Mesenchymal stem cell (in vitro differentiated cells and primary cell): ENCODE data around the gene BTRC.
"Not testable (repeated sequence)": the region's sequence is repeated elsewhere in the genome, so short reads cannot be mapped to it uniquely, and the experiment has no call there.

Experiments used
- DNase-seq: peaks from one replicate; pipeline ENCODE4 v3.0.0-alpha.2; 2013
- H2AFZ ChIP-seq: one replicate; pipeline ENCODE4 v1.6.1; 2013; ENCODE audit warnings: low read depth, mild to moderate bottlenecking, control low read depth, inconsistent platforms, low read length, moderate library complexity
- H2AK5ac ChIP-seq: 2 replicates; pipeline ENCODE4 v1.6.1; 2013; ENCODE audit warnings: low read length, moderate library complexity, mild to moderate bottlenecking, inconsistent platforms; ENCODE audit not compliant: severe bottlenecking
- H2BK120ac ChIP-seq: one replicate; pipeline ENCODE4 v1.6.1; 2013; ENCODE audit warnings: low read depth, mild to moderate bottlenecking, inconsistent platforms, low read length, moderate library complexity
- H2BK12ac ChIP-seq, 2 experiments: one replicate each; pipeline ENCODE4 v1.6.1; 2013; ENCODE audit warnings: inconsistent platforms in 2 of 2, low read length in 2 of 2, mild to moderate bottlenecking in 2 of 2, moderate library complexity in 2 of 2, control low read depth in 1 of 2
- H2BK15ac ChIP-seq: one replicate; pipeline ENCODE4 v1.6.1; 2013; ENCODE audit warnings: mild to moderate bottlenecking, low read depth, inconsistent platforms; ENCODE audit not compliant: poor library complexity, severe bottlenecking
- H2BK5ac ChIP-seq: 2 replicates; pipeline ENCODE4 v1.6.1; 2013; ENCODE audit warnings: low read depth, mild to moderate bottlenecking, low read length, control low read depth, inconsistent platforms; ENCODE audit not compliant: poor library complexity, severe bottlenecking
- H3K14ac ChIP-seq, 2 experiments: one replicate each; pipeline ENCODE4 v1.6.1; 2013; ENCODE audit warnings: inconsistent platforms in 2 of 2, low read length in 2 of 2, control low read depth in 1 of 2, mild to moderate bottlenecking in 1 of 2, moderate library complexity in 1 of 2
- H3K18ac ChIP-seq, 2 experiments: one replicate each; pipeline ENCODE4 v1.6.1; 2013; ENCODE audit warnings: inconsistent platforms in 2 of 2, low read length in 2 of 2, control low read depth in 1 of 2, low read depth in 1 of 2, mild to moderate bottlenecking in 1 of 2
- H3K23ac ChIP-seq, 2 experiments: one replicate each; pipeline ENCODE4 v1.6.1; 2013; ENCODE audit warnings: inconsistent platforms in 2 of 2, low read length in 2 of 2, mild to moderate bottlenecking in 2 of 2, moderate library complexity in 2 of 2, control low read depth in 1 of 2
- H3K27ac ChIP-seq: 2 replicates; pipeline ENCODE4 v1.5.1; 2013; ENCODE audit warnings: mild to moderate bottlenecking, moderate library complexity, low read length, control low read depth, inconsistent platforms; ENCODE audit not compliant: poor library complexity, severe bottlenecking
- H3K27me3 ChIP-seq, 2 experiments: 2 replicates each; pipeline versions ENCODE4 v1.6.1 to v1.7.0; 2013; ENCODE audit warnings: low read length in 2 of 2, mild to moderate bottlenecking in 2 of 2, moderate library complexity in 2 of 2, control low read depth in 1 of 2, inconsistent platforms in 1 of 2; ENCODE audit not compliant: control insufficient read depth in 1 of 2, insufficient read depth in 1 of 2
- H3K36me3 ChIP-seq, 2 experiments: 2 replicates each; pipeline versions ENCODE4 v1.6.1 to v1.7.0; 2013; ENCODE audit warnings: low read length in 2 of 2, control low read depth in 1 of 2, inconsistent platforms in 1 of 2, low read depth in 1 of 2, mild to moderate bottlenecking in 1 of 2; ENCODE audit not compliant: insufficient read depth in 2 of 2, control insufficient read depth in 1 of 2
- H3K4ac ChIP-seq, 2 experiments: one replicate each; pipeline ENCODE4 v1.6.1; 2013; ENCODE audit warnings: inconsistent platforms in 2 of 2, low read length in 2 of 2, mild to moderate bottlenecking in 2 of 2, moderate library complexity in 2 of 2, control low read depth in 1 of 2, low read depth in 1 of 2
- H3K4me1 ChIP-seq: 2 replicates; pipeline ENCODE4 v1.6.1; 2013; ENCODE audit warnings: low read depth, low read length, control low read depth; ENCODE audit not compliant: control insufficient read depth, insufficient read depth
- H3K4me2 ChIP-seq: 2 replicates; pipeline ENCODE4 v1.6.1; 2013; ENCODE audit warnings: low read length, mild to moderate bottlenecking, inconsistent platforms; ENCODE audit not compliant: poor library complexity, severe bottlenecking
- H3K4me3 ChIP-seq, 2 experiments: 2 replicates each; pipeline versions ENCODE4 v1.5.1 to v1.7.0; 2013; ENCODE audit warnings: low read length in 2 of 2, mild to moderate bottlenecking in 2 of 2, control low read depth in 1 of 2, low read depth in 1 of 2; ENCODE audit not compliant: insufficient read depth in 1 of 2
- H3K79me1 ChIP-seq: replicated peaks from 2 replicates; pipeline ENCODE4 v1.6.1; 2013; ENCODE audit warnings: mild to moderate bottlenecking, control low read depth, low read length, inconsistent platforms; ENCODE audit not compliant: poor library complexity, severe bottlenecking
- H3K9ac ChIP-seq: 2 replicates; pipeline ENCODE4 v1.7.0; 2013; ENCODE audit warnings: mild to moderate bottlenecking, low read length, moderate library complexity
- H3K9me3 ChIP-seq: 2 replicates; pipeline ENCODE4 v1.7.0; 2013; ENCODE audit warnings: mild to moderate bottlenecking, low read length; ENCODE audit not compliant: control insufficient read depth
- H4K8ac ChIP-seq: one replicate; pipeline ENCODE4 v1.6.1; 2013; ENCODE audit warnings: inconsistent platforms, mild to moderate bottlenecking, low read length, moderate library complexity
- H4K91ac ChIP-seq: one replicate; pipeline ENCODE4 v1.6.1; 2013; ENCODE audit warnings: mild to moderate bottlenecking, low read length, inconsistent platforms
- WGBS: methylation state at CpG from one replicate; pipeline ENCODE4 v1.1.7; 2013; ENCODE audit warnings: mixed read lengths; 5-methylcytosine and 5-hydroxymethylcytosine counted together

BTRC gene

DNA sequence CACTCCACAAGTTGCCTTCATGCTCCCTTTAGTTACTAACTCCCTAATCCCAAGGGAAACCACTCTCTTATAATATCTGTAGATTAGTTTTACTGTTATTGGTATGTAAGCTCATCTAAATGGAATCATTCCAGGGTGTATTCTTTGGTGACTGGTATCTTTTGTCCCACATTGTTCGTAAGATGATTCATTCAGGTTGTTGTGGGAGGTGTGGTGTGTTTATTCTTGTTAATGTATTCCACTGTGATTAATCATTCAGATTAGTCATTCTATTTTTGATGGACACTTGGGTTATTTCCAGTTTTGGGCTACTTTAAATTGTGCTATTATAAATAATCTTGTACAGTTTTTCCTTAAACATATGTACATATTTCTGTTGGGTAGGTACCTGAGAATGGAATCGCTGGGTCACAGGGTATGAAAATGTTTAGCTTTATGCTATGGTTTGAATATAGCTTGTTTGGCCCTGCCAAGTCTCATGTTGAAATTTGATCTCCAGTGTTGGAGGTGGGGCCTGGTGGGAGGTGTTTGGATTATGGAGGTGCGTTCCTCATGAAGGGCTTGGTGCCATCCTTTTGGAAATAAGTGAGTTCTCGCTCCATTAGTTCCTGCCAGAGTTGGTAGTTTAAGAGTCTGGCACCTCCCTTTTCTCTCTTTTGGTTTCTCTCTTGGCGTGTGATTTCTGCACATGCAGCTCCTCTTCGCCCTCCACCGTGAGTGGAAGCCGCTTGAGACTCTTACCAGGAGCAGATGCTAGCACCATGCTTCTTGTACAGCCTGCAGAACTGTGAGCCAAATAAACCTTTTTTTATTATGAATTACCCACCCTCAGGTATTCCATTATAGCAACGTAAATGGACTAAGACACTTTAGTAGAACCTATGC, 13.8 kb downstream of the BTRC start:
- H3K27me3 ChIP-seq, result no peaks in the 10 kb centered on the region
- no peak overlapping the region for H3K14ac ChIP-seq
- H3K36me3 ChIP-seq, result peaks cover 3 to 16% of the 10 kb centered on the region in 2 experiments
- H2AK5ac ChIP-seq, result no peak overlapping the region
- no peak overlapping the region for H2AFZ ChIP-seq
- H3K4ac ChIP-seq, result no peak overlapping the region
- H3K4me1 ChIP-seq, result peaks cover 4% of the 10 kb centered on the region
- H3K79me1 ChIP-seq, result peaks cover 20% of the 10 kb centered on the region
- H3K9ac ChIP-seq, result no peak overlapping the region
- no peak overlapping the region for H3K18ac ChIP-seq
- 83% methylated on average over 8 of the region's 9 CpGs for WGBS
- DNase-seq, result peak; percentile 46
- no peak overlapping the region for H4K91ac ChIP-seq
- H3K4me2 ChIP-seq, result no peak overlapping the region
- H4K8ac ChIP-seq, result no peak overlapping the region
- H2BK12ac ChIP-seq, result no peak overlapping the region
- no peak overlapping the region for H3K4me3 ChIP-seq
- H2BK15ac ChIP-seq, result no peak overlapping the region
- H3K27ac ChIP-seq, result no peak overlapping the region
- H2BK5ac ChIP-seq, result no peak overlapping the region
- H3K9me3 ChIP-seq, result no peaks in the 10 kb centered on the region
- H2BK120ac ChIP-seq, result no peak overlapping the region
- H3K23ac ChIP-seq, result no peak overlapping the region

DNA sequence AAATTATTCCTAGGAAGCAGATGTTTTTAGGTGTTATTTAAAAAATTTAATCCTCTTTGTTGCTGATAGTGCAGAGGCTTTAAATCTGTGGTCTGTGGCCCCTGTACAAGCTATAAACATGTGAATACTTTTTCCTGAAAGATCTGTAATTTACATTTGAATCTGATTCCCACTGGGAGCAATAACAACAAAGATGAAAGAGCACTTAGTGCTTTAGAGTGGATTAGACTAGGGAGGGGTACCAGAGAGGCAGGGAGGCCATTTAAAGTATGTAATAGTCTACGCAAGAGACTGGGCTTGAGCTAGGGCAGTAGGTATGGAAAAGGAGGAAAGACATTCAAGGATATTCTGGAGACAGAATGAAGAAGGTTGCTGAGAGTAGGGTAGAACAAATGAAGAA, 19.1 kb downstream of the BTRC start:
- Histone ChIP-seq H3K4me1 (no peaks in the 10 kb centered on the region), H3K27ac (no peak overlapping the region), H3K4me3 (no peak overlapping the region), H2BK12ac (no peak overlapping the region), H3K27me3 (no peaks in the 10 kb centered on the region), H3K23ac (no peak overlapping the region), H3K9ac (no peak overlapping the region), H3K4ac (no peak overlapping the region), H2AK5ac (no peak overlapping the region), H3K18ac (no peak overlapping the region), H3K4me2 (no peak overlapping the region), H2BK120ac (no peak overlapping the region), H4K91ac (no peak overlapping the region), H3K9me3 (no peaks in the 10 kb centered on the region), H4K8ac (no peak overlapping the region), H3K14ac (no peak overlapping the region), H2BK15ac (no peak overlapping the region), H2BK5ac (no peak overlapping the region), H3K79me1 (peaks cover 35% of the 10 kb centered on the region), H2AFZ (no peak overlapping the region), H3K36me3 (peaks cover 3 to 18% of the 10 kb centered on the region in 2 experiments)
- no peak for DNase-seq
- 98% methylated on average over 1 of the region's 1 CpG for WGBS

DNA sequence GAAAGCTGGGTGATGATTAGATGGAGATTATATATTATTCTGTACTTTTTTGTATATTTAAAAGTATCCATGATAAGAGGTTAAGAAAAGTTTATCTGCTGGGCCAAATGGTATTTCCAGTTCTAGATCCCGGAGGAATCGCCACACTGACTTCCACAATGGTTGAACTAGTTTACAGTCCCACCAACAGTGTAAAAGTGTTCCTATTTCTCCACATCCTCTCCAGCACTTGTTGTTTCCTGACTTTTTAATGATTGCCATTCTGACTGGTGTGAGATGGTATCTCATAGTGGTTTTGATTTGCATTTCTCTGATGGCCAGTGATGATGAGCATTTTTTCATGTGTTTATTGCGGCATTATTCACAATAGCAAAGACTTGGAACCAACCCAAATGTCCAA, 20.0 kb downstream of the BTRC start:
- H2AFZ ChIP-seq, H4K91ac ChIP-seq, H3K4me2 ChIP-seq, H3K9ac ChIP-seq, DNase-seq, H3K9me3 ChIP-seq, H2BK120ac ChIP-seq, H3K14ac ChIP-seq, H3K4ac ChIP-seq, H3K27me3 ChIP-seq, H3K4me1 ChIP-seq, H2BK5ac ChIP-seq, H3K18ac ChIP-seq, H3K23ac ChIP-seq, H4K8ac ChIP-seq, H2BK15ac ChIP-seq, H3K4me3 ChIP-seq, H3K27ac ChIP-seq, H2BK12ac ChIP-seq, H2AK5ac ChIP-seq: not testable (repeated sequence)
- no CpG with 5 or more reads among the region's 3 CpGs for WGBS
- H3K79me1 ChIP-seq, result peaks cover 31% of the 10 kb centered on the region
- peaks cover 0 to 13% of the 10 kb centered on the region in 2 experiments for H3K36me3 ChIP-seq

DNA sequence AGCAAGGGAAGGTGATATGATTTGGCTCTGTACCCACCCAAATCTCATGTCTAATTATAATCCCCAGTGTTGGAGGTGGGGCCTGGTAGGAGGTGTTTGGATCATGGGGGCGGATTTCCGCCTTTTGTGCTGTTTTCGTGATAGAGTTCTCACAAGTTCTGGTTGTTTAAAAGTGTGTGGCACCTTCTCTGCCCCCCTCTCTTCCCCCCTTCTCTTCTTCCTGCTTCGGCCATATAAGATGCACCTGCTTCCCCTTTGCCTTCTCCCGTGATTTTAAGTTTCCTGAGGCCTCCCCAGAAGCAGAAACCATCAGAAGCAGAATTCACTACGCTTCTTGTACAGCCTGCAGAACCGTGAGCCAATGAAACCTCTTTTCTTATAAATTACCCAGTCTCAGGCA, 21.1 kb downstream of the BTRC start:
- H3K23ac ChIP-seq, result no peak overlapping the region
- H2AFZ ChIP-seq, result no peak overlapping the region
- DNase-seq, result no peak
- no peaks in the 10 kb centered on the region for H3K27me3 ChIP-seq
- H4K8ac ChIP-seq, result no peak overlapping the region
- no peak overlapping the region for H3K18ac ChIP-seq
- H3K4me2 ChIP-seq, result no peak overlapping the region
- H3K9me3 ChIP-seq, result no peaks in the 10 kb centered on the region
- H2BK12ac ChIP-seq, result no peak overlapping the region
- no peak overlapping the region for H4K91ac ChIP-seq
- no peak overlapping the region for H2BK15ac ChIP-seq
- no peak overlapping the region for H3K4me3 ChIP-seq
- no peak overlapping the region for H3K14ac ChIP-seq
- H3K4ac ChIP-seq, result no peak overlapping the region
- no peaks in the 10 kb centered on the region for H3K4me1 ChIP-seq
- no peak overlapping the region for H2BK5ac ChIP-seq
- H3K79me1 ChIP-seq, result peaks cover 27% of the 10 kb centered on the region
- H3K9ac ChIP-seq, result no peak overlapping the region
- peaks cover 0 to 9% of the 10 kb centered on the region in 2 experiments for H3K36me3 ChIP-seq
- 96% methylated on average over 7 of the region's 7 CpGs for WGBS
- H2AK5ac ChIP-seq, result no peak overlapping the region
- no peak overlapping the region for H3K27ac ChIP-seq
- no peak overlapping the region for H2BK120ac ChIP-seq
